ENCODE data around the gene AKAP13.

The AKAP13 gene

DNA sequence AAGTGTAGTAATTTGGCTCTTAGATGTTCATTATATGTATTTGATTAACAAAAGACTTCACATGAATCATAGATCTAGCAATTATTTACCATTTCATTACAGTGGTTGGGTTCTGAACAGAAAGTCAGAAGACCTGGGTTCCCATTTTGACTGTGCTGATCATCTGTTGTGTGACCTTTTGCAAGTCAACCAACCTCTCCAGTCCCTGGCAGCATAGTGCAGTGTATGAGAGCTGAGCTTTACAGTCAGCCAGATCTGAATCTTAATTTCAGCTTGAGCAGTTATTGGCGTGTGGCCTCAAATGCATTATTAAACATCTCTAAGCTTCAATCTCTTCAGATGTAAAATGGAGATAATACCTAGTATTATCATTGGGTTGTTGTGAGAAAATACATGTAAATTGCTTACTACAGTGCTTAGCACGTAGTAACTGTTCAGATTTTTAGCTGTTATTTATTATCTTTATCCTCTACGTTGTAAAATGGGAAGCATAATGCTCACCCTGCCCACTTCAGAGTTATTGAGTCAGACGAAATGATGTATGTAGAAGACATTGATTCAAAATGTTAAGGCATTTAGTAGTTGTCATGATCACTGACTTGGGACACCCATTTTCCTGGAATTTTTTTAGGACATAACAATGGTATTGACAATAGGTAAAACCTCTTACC, 310.3 kb downstream of the AKAP13 start:
- no peak for DNase-seq (ENCODE audit: extremely low read depth, low read depth)
- no peak overlapping the region for H3K4me3 ChIP-seq (replicated peaks; ENCODE audit: low read depth, low read length)

GRCh38 chr15:85691350-85692240, 311.2 kb downstream of the AKAP13 start:
- H3K4me3 ChIP-seq (replicated peaks; ENCODE audit: low read depth, low read length), result no peak overlapping the region
- no peak for DNase-seq (ENCODE audit: extremely low read depth, low read depth)
- TF ChIP-seq CTCF (IDR thresholded peaks at IDR 0.05; ENCODE audit: low read depth, low read length, missing control alignments), result no peak

More for the DNA sequence above, 310.3 kb downstream of the AKAP13 start:
- TF ChIP-seq CTCF (IDR thresholded peaks at IDR 0.05; ENCODE audit: low read depth, low read length, missing control alignments), result no peak

- TF ChIP-seq CTCF (IDR thresholded peaks at IDR 0.05; ENCODE audit: low read depth, low read length, missing control alignments), result no peak
- no peak overlapping the region for H3K4me3 ChIP-seq (replicated peaks; ENCODE audit: low read depth, low read length)
- no peak for DNase-seq (ENCODE audit: extremely low read depth, low read depth)
Measured at GRCh38 chr15:85692321-85692720, 311.9 kb downstream of the AKAP13 start.

GRCh38 chr15:85692873-85693272, 312.5 kb downstream of the AKAP13 start:
- no peak for DNase-seq (ENCODE audit: extremely low read depth, low read depth)
- TF ChIP-seq CTCF (IDR thresholded peaks at IDR 0.05; ENCODE audit: low read depth, low read length, missing control alignments), result no peak
- H3K4me3 ChIP-seq (replicated peaks; ENCODE audit: low read depth, low read length), result no peak overlapping the region

GRCh38 chr15:85693277-85693676, 312.9 kb downstream of the AKAP13 start:
- no peak overlapping the region for H3K4me3 ChIP-seq (replicated peaks; ENCODE audit: low read depth, low read length)
- no peak for TF ChIP-seq CTCF (IDR thresholded peaks at IDR 0.05; ENCODE audit: low read depth, low read length, missing control alignments)
- DNase-seq (ENCODE audit: extremely low read depth, low read depth), result no peak

GRCh38 chr15:85694091-85694490, 313.7 kb downstream of the AKAP13 start:
- no peak for DNase-seq (ENCODE audit: extremely low read depth, low read depth)
- no peak for TF ChIP-seq CTCF (IDR thresholded peaks at IDR 0.05; ENCODE audit: low read depth, low read length, missing control alignments)
- H3K4me3 ChIP-seq (replicated peaks; ENCODE audit: low read depth, low read length), result no peak overlapping the region
